ENCODE measurements around the gene CLEC12A. TPM values are rescaled to one million over a fixed set of nuclear protein-coding genes. Genes with fewer than 3 reads are reported as not detected.

The CLEC12A gene
- total and polyA plus RNA-seq, 9 donors, result 0.46 to 1.8 (median 0.97) TPM; not detected in 4

DNA sequence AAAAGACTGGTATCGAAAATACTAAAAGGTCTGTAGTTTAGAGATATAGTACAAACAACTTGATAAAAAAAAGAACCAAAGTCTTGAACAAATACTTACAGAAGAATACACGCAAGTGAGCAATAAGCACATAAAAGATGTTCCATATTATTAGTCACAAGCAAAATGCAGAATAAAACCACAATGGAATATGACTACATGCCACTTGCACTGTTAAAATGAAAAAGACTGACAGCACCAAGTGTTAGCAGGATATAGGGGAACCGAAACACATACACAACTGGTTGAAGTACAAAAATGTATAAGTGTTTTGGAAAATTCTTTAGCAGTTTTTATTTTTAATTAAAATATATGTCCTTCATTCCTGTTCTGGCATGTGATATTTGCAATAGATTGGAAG is 42.6 kb upstream of the CLEC12A start:
- no peak for TF ChIP-seq CTCF (IDR thresholded peaks at IDR 0.05)
- no peak for TF ChIP-seq EP300 (IDR thresholded peaks at IDR 0.05)
- TF ChIP-seq POLR2A (IDR thresholded peaks at IDR 0.05), result no peak
- WGBS, 3 donors, result 88 to 93% (median 91%) methylated on average over 3 of the region's 3 CpGs
- intact Hi-C loops (cut with DNase I), result loop anchor here in 1 of 4 donors (5.0 to 10.0 kb wide), 2 partner anchors 114 to 181 kb away; no protein-coding TSS in a partner anchor

GRCh38 chr12:9931245-9931644 is 40.0 kb upstream of the CLEC12A start:
- no peaks in the 10 kb centered on the region for H3K4me1 ChIP-seq (ENCODE audit: insufficient read depth)
- no peaks in the 10 kb centered on the region for H3K27me3 ChIP-seq
- no peak overlapping the region for H3K27ac ChIP-seq
- H3K4me3 ChIP-seq, result no peak overlapping the region
- intact Hi-C loops (cut with DNase I), result loop anchor here in 1 of 4 donors (5.0 kb wide), 1 partner anchor 179 kb away; no protein-coding TSS in a partner anchor
- TF ChIP-seq POLR2A (IDR thresholded peaks at IDR 0.05) (no peak), CTCF (IDR thresholded peaks at IDR 0.05) (no peak), EP300 (IDR thresholded peaks at IDR 0.05) (no peak)
- H3K36me3 ChIP-seq, result no peaks in the 10 kb centered on the region
- 58 to 71% (median 64%) methylated on average over 3 of the region's 3 CpGs for WGBS, 3 donors
- DNase-seq, result no peak
- no peaks in the 10 kb centered on the region for H3K9me3 ChIP-seq

More for the DNA sequence above, 42.6 kb upstream of the CLEC12A start:
- H3K27me3 ChIP-seq, result no peaks in the 10 kb centered on the region
- no peak for DNase-seq
- H3K27ac ChIP-seq, result no peak overlapping the region
- H3K36me3 ChIP-seq, result no peaks in the 10 kb centered on the region
- no peaks in the 10 kb centered on the region for H3K9me3 ChIP-seq
- H3K4me1 ChIP-seq (ENCODE audit: insufficient read depth), result no peaks in the 10 kb centered on the region
- no peak overlapping the region for H3K4me3 ChIP-seq

- no peak within 1 kb of the TSS for H3K27ac ChIP-seq
- no peak within 1 kb of the TSS for H3K4me3 ChIP-seq
- no peaks in the 10 kb centered on the region for H3K9me3 ChIP-seq
- DNase-seq, result no peak
- 83 to 84% (median 84%) methylated on average over 6 of the region's 6 CpGs for WGBS, 3 donors
- no peak for TF ChIP-seq EP300 (IDR thresholded peaks at IDR 0.05)
- TF ChIP-seq POLR2A (IDR thresholded peaks at IDR 0.05), result no peak
- no peak for TF ChIP-seq CTCF (IDR thresholded peaks at IDR 0.05)
- no peaks in the 10 kb centered on the region for H3K4me1 ChIP-seq (ENCODE audit: insufficient read depth)
- no peaks in the 10 kb centered on the region for H3K27me3 ChIP-seq
- no peaks in the 10 kb centered on the region for H3K36me3 ChIP-seq
- intact Hi-C loops (cut with DNase I), result loop anchor here in 1 of 4 donors (5.0 kb wide), 1 partner anchor 180 kb away; no protein-coding TSS in a partner anchor
These were observed 38.9 kb upstream of the CLEC12A start, which contains the start of gene CLEC2A for GRCh38 chr12:9932270-9932669. Gene CLEC2A (minus strand): TSS chr12:9932370. CDS start chr12:9932329, 41 bp downstream.

GRCh38 chr12:9933958-9934357 is 37.3 kb upstream of the CLEC12A start:
- Histone ChIP-seq H3K4me1 (ENCODE audit: insufficient read depth) (no peaks in the 10 kb centered on the region), H3K36me3 (no peaks in the 10 kb centered on the region), H3K27ac (no peak overlapping the region), H3K9me3 (no peaks in the 10 kb centered on the region), H3K4me3 (no peak overlapping the region), H3K27me3 (no peaks in the 10 kb centered on the region)
- WGBS, 3 donors, result 63 to 97% (median 79%) methylated on average over 2 of the region's 2 CpGs
- no peak for TF ChIP-seq CTCF (IDR thresholded peaks at IDR 0.05)
- no peak for TF ChIP-seq POLR2A (IDR thresholded peaks at IDR 0.05)
- TF ChIP-seq EP300 (IDR thresholded peaks at IDR 0.05), result no peak
- intact Hi-C loops (cut with DNase I), result loop anchor here in 1 of 4 donors (5.0 kb wide), 1 partner anchor 182 kb away; no protein-coding TSS in a partner anchor
- no peak for DNase-seq
